HEK293 (cell line): ENCODE measurements around the gene BCAT1.

Experiments used
- CTCF ChIA-PET: fragments of 350-600 bp; formaldehyde crosslinking; extraction: SDS; loops from one replicate; lab custom pipeline; 2021; ENCODE audit warnings: antibody characterized with exemption; lab: Yijun Ruan, JAX
- POLR2A ChIA-PET: fragments of 300-600 bp; formaldehyde crosslinking; extraction: SDS; loops from one replicate; lab custom pipeline; 2020; ENCODE audit warnings: antibody characterized with exemption, inconsistent platforms; lab: Yijun Ruan, JAX
- H3K27ac ChIP-seq: fragments of 200-500 bp; sonication (Bioruptor generic); 2 replicates; pipeline ENCODE4 v1.5.1; 2014; ENCODE audit warnings: low read depth, low read length, control low read depth, inconsistent platforms; ENCODE audit errors: extremely low read depth
- H3K36me3 ChIP-seq, 2 experiments: fragments of 200-500 bp in 1 of 2; sonication (Bioruptor generic) in 1 of 2; 1 replicate in 1 of 2; 2 replicates in 1 of 2; pipeline ENCODE4 v1.5.1; 2014 to 2017; ENCODE audit warnings: inconsistent platforms in 2 of 2, low read length in 2 of 2; ENCODE audit not compliant: control insufficient read depth in 2 of 2, insufficient read depth in 1 of 2
- H3K4me1 ChIP-seq: fragments of 200-500 bp; sonication (Bioruptor generic); 2 replicates; pipeline ENCODE4 v1.5.1; 2014; ENCODE audit warnings: mild to moderate bottlenecking, low read length, inconsistent platforms; ENCODE audit not compliant: control insufficient read depth, insufficient read depth
- H3K4me3 ChIP-seq: 2 replicates; pipeline ENCODE4 v1.5.1; 2011; ENCODE audit warnings: low read depth, mild to moderate bottlenecking, control low read depth, low read length, moderate library complexity
- H3K9me3 ChIP-seq: fragments of 200-500 bp; sonication (Bioruptor generic); 2 replicates; pipeline ENCODE4 v1.5.1; 2014; ENCODE audit warnings: low read depth, low read length, inconsistent platforms; ENCODE audit not compliant: control insufficient read depth, insufficient read depth
- AEBP2 ChIP-seq: fragments of 450-650 bp; formaldehyde crosslinking; IDR thresholded peaks from 2 replicates; pipeline ENCODE4 v1.5.1; 2016; ENCODE audit warnings: missing biosample characterization, missing genetic modification characterization, borderline replicate concordance
- BCL11B ChIP-seq: fragments of 450-650 bp; formaldehyde crosslinking; IDR thresholded peaks from 2 replicates; pipeline ENCODE4 v1.5.1; 2016; ENCODE audit warnings: low read depth, missing biosample characterization, missing genetic modification characterization
- CTCF ChIP-seq: fragments of 450-650 bp; formaldehyde crosslinking; IDR thresholded peaks from 2 replicates; pipeline ENCODE4 v1.5.1; 2016; ENCODE audit warnings: missing biosample characterization, missing genetic modification characterization
- GLIS1 ChIP-seq: fragments of 450-650 bp; formaldehyde crosslinking; IDR thresholded peaks from 2 replicates; pipeline ENCODE4 v1.5.1; 2016; ENCODE audit warnings: missing biosample characterization, missing genetic modification characterization
- HOXD13 ChIP-seq: sonication (generic); formaldehyde crosslinking; IDR thresholded peaks from 2 replicates; pipeline ENCODE4 v1.8.0; 2022; ENCODE audit warnings: missing genetic modification reagents, borderline replicate concordance
- KLF9 ChIP-seq: fragments of 450-650 bp; formaldehyde crosslinking; IDR thresholded peaks from 2 replicates; pipeline ENCODE4 v1.5.1; 2016; ENCODE audit warnings: missing biosample characterization, missing genetic modification characterization, low read depth
- SALL2 ChIP-seq: fragments of 450-650 bp; formaldehyde crosslinking; IDR thresholded peaks from 2 replicates; pipeline ENCODE4 v1.5.0; 2017; ENCODE audit warnings: missing biosample characterization, mild to moderate bottlenecking, missing genetic modification characterization, borderline replicate concordance
- SETDB1 ChIP-seq: IDR thresholded peaks from one replicate; pipeline ENCODE4 v1.6.1; 2017; ENCODE audit warnings: mild to moderate bottlenecking, low read length, moderate library complexity, mixed read lengths; ENCODE audit not compliant: insufficient read length
- SP2 ChIP-seq: fragments of 450-650 bp; formaldehyde crosslinking; IDR thresholded peaks from 2 replicates; pipeline ENCODE4 v1.5.1; 2016; ENCODE audit warnings: missing biosample characterization, missing genetic modification characterization
- YY1 ChIP-seq: fragments of 450-650 bp; formaldehyde crosslinking; IDR thresholded peaks from 2 replicates; pipeline ENCODE4 v1.5.1; 2018; ENCODE audit warnings: missing biosample characterization, missing genetic modification characterization
- ZBTB49 ChIP-seq: fragments of 450-650 bp; formaldehyde crosslinking; IDR thresholded peaks from 2 replicates; pipeline ENCODE4 v1.5.1; 2016; ENCODE audit warnings: missing biosample characterization, missing genetic modification characterization, low read depth
- ZNF214 ChIP-seq: fragments of 450-650 bp; formaldehyde crosslinking; IDR thresholded peaks from 2 replicates; pipeline ENCODE4 v1.5.1; 2017; ENCODE audit warnings: missing biosample characterization, mild to moderate bottlenecking, missing genetic modification characterization, borderline replicate concordance
- ZNF223 ChIP-seq: fragments of 450-650 bp; formaldehyde crosslinking; IDR thresholded peaks from 2 replicates; pipeline ENCODE4 v1.5.1; 2016; ENCODE audit warnings: missing biosample characterization, missing genetic modification characterization
- ZNF292 ChIP-seq: fragments of 450-650 bp; formaldehyde crosslinking; IDR thresholded peaks from 2 replicates; pipeline ENCODE4 v1.5.1; 2016; ENCODE audit warnings: low read depth, missing biosample characterization, missing genetic modification characterization, borderline replicate concordance
- ZNF37A ChIP-seq: fragments of 450-650 bp; IDR thresholded peaks from 2 replicates; pipeline ENCODE4 v1.5.1; 2018; ENCODE audit warnings: missing biosample characterization, missing genetic modification characterization
- ZNF544 ChIP-seq: fragments of 450-650 bp; formaldehyde crosslinking; IDR thresholded peaks from 2 replicates; pipeline ENCODE4 v1.5.0; 2017; ENCODE audit warnings: missing biosample characterization, missing genetic modification characterization
- ZNF560 ChIP-seq: fragments of 450-650 bp; formaldehyde crosslinking; IDR thresholded peaks from 2 replicates; pipeline ENCODE4 v1.5.1; 2017; ENCODE audit warnings: missing biosample characterization, missing genetic modification characterization, borderline replicate concordance
- ZNF621 ChIP-seq: fragments of 450-650 bp; formaldehyde crosslinking; IDR thresholded peaks from 2 replicates; pipeline ENCODE4 v1.5.1; 2017; ENCODE audit warnings: missing biosample characterization, missing genetic modification characterization
- ZNF654 ChIP-seq: fragments of 450-650 bp; formaldehyde crosslinking; IDR thresholded peaks from 2 replicates; pipeline ENCODE4 v1.5.1; 2016; ENCODE audit warnings: low read depth, missing biosample characterization, missing genetic modification characterization
- ZNF692 ChIP-seq: fragments of 450-650 bp; formaldehyde crosslinking; IDR thresholded peaks from 2 replicates; pipeline ENCODE4 v1.5.1; 2016; ENCODE audit warnings: missing biosample characterization, missing genetic modification characterization
- ZNF701 ChIP-seq: fragments of 450-650 bp; formaldehyde crosslinking; IDR thresholded peaks from 2 replicates; pipeline ENCODE4 v1.5.1; 2016; ENCODE audit warnings: missing biosample characterization, missing genetic modification characterization
- ZNF777 ChIP-seq: fragments of 450-650 bp; formaldehyde crosslinking; IDR thresholded peaks from 2 replicates; pipeline ENCODE4 v1.5.1; 2017; ENCODE audit warnings: missing biosample characterization, missing genetic modification characterization, borderline replicate concordance
- TF ChIP-seq, protein P1 (sequence below): fragments of 450-650 bp; formaldehyde crosslinking; IDR thresholded peaks from 2 replicates; pipeline ENCODE4 v1.5.1; 2016; ENCODE audit warnings: missing biosample characterization, missing genetic modification characterization

Gene BCAT1

DNA sequence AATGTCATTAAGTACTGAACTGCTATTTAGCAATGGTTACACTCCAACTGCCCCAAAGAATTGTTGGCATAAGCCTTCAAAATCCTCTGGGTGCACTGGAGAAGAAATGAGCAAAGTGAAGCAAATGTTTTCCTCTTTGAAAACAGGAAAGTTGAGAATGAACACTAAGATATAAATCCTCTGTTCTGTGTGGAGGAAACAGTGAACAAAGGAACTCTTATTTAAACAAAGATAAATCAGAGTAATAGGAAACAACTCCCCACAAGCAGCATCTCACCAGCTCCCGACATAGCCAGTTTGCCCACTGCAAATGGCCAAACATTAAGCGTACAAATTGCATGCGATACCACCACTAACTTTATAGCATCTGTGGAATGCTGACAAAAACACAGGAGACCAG lies 54.0 kb downstream of the BCAT1 start:
- Histone ChIP-seq H3K9me3 (no peaks in the 10 kb centered on the region), H3K36me3 (no peaks in the 10 kb centered on the region), H3K4me3 (no peak overlapping the region), H3K4me1 (peaks cover 2% of the 10 kb centered on the region; the same call in 1 of the 2 replicates), H3K27ac (no peak overlapping the region)
- ChIA-PET CTCF (interaction anchor here (1.1 kb wide), 1 partner anchor 13 kb away, joined by 4 read pairs; no protein-coding TSS in a partner anchor), POLR2A (no interaction called here)
- TF ChIP-seq BCL11B (tag by site-specific recombination), result no peak

DNA sequence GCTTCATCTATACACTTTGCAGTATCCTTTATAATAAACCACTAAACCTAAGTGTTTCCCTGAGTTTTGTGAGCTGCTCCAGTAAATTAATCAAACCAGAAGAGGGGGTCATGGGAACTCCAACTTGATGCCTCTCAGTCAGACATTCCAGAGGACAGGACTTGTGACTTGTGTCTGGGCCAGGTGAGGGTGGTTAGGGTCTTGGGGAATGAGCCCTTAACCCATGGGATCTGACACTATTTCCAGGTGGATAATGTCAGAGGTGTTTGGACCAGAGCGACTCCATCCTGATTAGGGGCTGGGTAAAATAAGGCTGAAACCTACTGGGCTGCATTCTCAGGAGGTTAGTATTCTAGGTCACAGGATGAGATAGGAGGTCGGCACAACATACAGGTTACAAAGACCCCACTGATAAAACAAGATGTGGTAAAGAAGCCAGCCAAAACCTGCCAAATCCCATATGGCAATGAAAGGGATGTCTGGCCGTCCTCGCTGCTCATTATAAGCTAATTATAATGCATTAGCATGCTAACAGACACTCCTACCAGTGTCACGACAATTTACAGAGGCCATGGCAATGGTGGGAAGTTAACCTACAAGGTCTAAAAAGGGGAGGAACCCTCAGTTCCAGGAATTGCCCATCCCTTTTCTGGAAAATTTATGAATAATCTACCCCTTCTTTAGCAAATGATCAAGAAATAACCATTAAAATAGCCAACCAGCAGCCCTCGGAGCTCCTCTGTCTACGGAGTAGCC lies 58.7 kb downstream of the BCAT1 start:
- no peaks in the 10 kb centered on the region for H3K36me3 ChIP-seq
- H3K4me3 ChIP-seq, result no peak overlapping the region
- ChIA-PET POLR2A (no interaction called here), CTCF (no interaction called here)
- H3K4me1 ChIP-seq, result no peaks in the 10 kb centered on the region
- H3K27ac ChIP-seq, result no peak overlapping the region
- TF ChIP-seq ZNF560 (tag by site-specific recombination), result no peak
- TF ChIP-seq ZNF223 (tag by site-specific recombination), result no peak
- TF ChIP-seq ZBTB49 (tag by site-specific recombination), result no peak
- TF ChIP-seq SP2 (tag by site-specific recombination), result no peak
- no peak for TF ChIP-seq ZNF292 (tag by site-specific recombination)
- TF ChIP-seq ZNF544, result no peak
- H3K9me3 ChIP-seq, result no peaks in the 10 kb centered on the region

DNA sequence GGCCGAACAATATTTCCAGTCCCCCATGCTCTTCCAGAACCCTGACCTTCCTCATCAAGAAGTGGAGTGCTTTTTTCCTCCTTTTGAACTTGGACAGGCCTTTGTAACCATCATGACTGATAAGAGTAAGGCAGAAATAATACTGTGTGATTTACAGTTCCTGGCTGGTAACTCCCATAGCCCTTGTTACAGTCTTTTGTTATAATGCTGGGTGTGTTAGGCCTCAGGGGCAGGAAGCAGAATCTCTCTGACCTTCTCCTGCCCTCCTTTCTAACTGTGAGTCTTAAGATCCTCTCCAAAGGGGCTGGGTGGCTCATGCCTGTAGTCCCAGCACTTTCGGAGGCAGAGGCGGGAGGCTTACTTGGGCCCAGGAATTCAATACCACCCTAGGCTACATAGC lies 59.5 kb downstream of the BCAT1 start:
- POLR2A ChIA-PET, result no interaction called here
- H3K27ac ChIP-seq, result no peak overlapping the region
- H3K4me1 ChIP-seq, result no peaks in the 10 kb centered on the region
- CTCF ChIA-PET, result interaction anchor here (0.6 kb wide), 1 partner anchor 59 kb away, joined by 4 read pairs; the partner anchor contains the start of gene BCAT1
- H3K9me3 ChIP-seq, result no peaks in the 10 kb centered on the region
- no peaks in the 10 kb centered on the region for H3K36me3 ChIP-seq
- H3K4me3 ChIP-seq, result no peak overlapping the region
- TF ChIP-seq YY1 (tag by site-specific recombination) (no peak), SETDB1 (no peak), ZNF701 (no peak), SALL2 (tag by site-specific recombination) (no peak), ZNF37A (no peak), KLF9 (tag by site-specific recombination) (no peak), HOXD13 (CRISPR knock-in tag) (no peak), ZNF777 (tag by site-specific recombination) (no peak), GLIS1 (tag by site-specific recombination) (no peak), CTCF (no peak), ZNF654 (tag by site-specific recombination) (no peak), ZNF621 (tag by site-specific recombination) (no peak), ZNF214 (no peak), AEBP2 (tag by site-specific recombination) (no peak), ZNF692 (tag by site-specific recombination) (no peak)
- TF ChIP-seq, protein P1, sequence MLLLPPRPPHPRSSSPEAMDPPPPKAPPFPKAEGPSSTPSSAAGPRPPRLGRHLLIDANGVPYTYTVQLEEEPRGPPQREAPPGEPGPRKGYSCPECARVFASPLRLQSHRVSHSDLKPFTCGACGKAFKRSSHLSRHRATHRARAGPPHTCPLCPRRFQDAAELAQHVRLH (tag by site-specific recombination), result no peak
